DND-41 (cell line): ENCODE results near the gene GPR12.

Experiments used
- ATAC-seq: fragments of 200-7000 bp; cut with Tn5 transposase; 3 replicates; pipeline ENCODE4 v1.9.1; 2021; ENCODE audit warnings: low read depth; ENCODE audit not compliant: insufficient read depth
- DNase-seq: peaks from one replicate; pipeline ENCODE4 v3.0.0-alpha.2; 2020
- H2AFZ ChIP-seq: 2 replicates; pipeline ENCODE4 v1.6.0; 2012; ENCODE audit warnings: low read depth, low read length
- H3K27ac ChIP-seq: 2 replicates; pipeline ENCODE4 v1.5.1; 2012; ENCODE audit warnings: low read length, inconsistent platforms
- H3K27me3 ChIP-seq: fragments of 200-600 bp; sonication (generic); 2 replicates; pipeline ENCODE4 v1.6.0; 2012; ENCODE audit warnings: low read length, mild to moderate bottlenecking, inconsistent platforms; ENCODE audit not compliant: insufficient read depth, poor library complexity
- H3K36me3 ChIP-seq: 2 replicates; pipeline ENCODE4 v1.5.1; 2012; ENCODE audit warnings: low read length, inconsistent platforms; ENCODE audit not compliant: insufficient read depth
- H3K4me1 ChIP-seq: 2 replicates; pipeline ENCODE4 v1.5.1; 2012; ENCODE audit warnings: mild to moderate bottlenecking, low read length; ENCODE audit not compliant: insufficient read depth
- H3K4me2 ChIP-seq: 2 replicates; pipeline ENCODE4 v1.6.0; 2012; ENCODE audit warnings: mild to moderate bottlenecking, moderate library complexity, low read length, inconsistent platforms; ENCODE audit not compliant: insufficient read depth
- H3K4me3 ChIP-seq, 2 experiments: fragments of 200-600 bp in 1 of 2; shearing (Covaris generic) in 1 of 2; 2 replicates each; pipeline ENCODE4 v1.5.1; 2012 to 2016; ENCODE audit warnings: inconsistent platforms in 2 of 2, low read length in 2 of 2, mild to moderate bottlenecking in 2 of 2, low read depth in 1 of 2, moderate library complexity in 1 of 2
- H3K79me2 ChIP-seq: 2 replicates; pipeline ENCODE4 v1.6.0; 2012; ENCODE audit warnings: low read length, inconsistent platforms; ENCODE audit not compliant: insufficient read depth
- H3K9ac ChIP-seq: 2 replicates; pipeline ENCODE4 v1.6.0; 2012; ENCODE audit warnings: low read depth, mild to moderate bottlenecking, inconsistent platforms, low read length, moderate library complexity
- H3K9me3 ChIP-seq: 2 replicates; pipeline ENCODE4 v1.5.1; 2012; ENCODE audit warnings: low read length, moderate library complexity, mild to moderate bottlenecking, inconsistent platforms; ENCODE audit not compliant: insufficient read depth, severe bottlenecking
- H4K20me1 ChIP-seq: 2 replicates; pipeline ENCODE4 v1.6.0; 2012; ENCODE audit warnings: low read length; ENCODE audit not compliant: insufficient read depth
- CTCF ChIP-seq: IDR thresholded peaks from 2 replicates; pipeline ENCODE4 v1.5.1; 2012; ENCODE audit warnings: borderline replicate concordance, low read length, moderate library complexity, mild to moderate bottlenecking; ENCODE audit not compliant: poor library complexity, severe bottlenecking; ENCODE audit errors: extremely low read depth
- EZH2 ChIP-seq: IDR thresholded peaks from 3 replicates; pipeline ENCODE4 v1.6.1; 2012; ENCODE audit warnings: borderline replicate concordance, low read depth, mild to moderate bottlenecking, moderate library complexity, low read length, inconsistent platforms; ENCODE audit not compliant: severe bottlenecking

GPR12 gene

GRCh38 chr13:26747706-26748105, 12.9 kb downstream of the GPR12 start:
- Histone ChIP-seq H3K4me1 (no peaks in the 10 kb centered on the region), H3K79me2 (no peaks in the 10 kb centered on the region), H3K27me3 (peaks cover 11% of the 10 kb centered on the region), H2AFZ (no peak overlapping the region), H3K9ac (no peak overlapping the region), H3K9me3 (no peaks in the 10 kb centered on the region), H3K4me2 (no peak overlapping the region), H4K20me1 (no peaks in the 10 kb centered on the region), H3K4me3 (no peak overlapping the region), H3K36me3 (no peaks in the 10 kb centered on the region), H3K27ac (no peak overlapping the region)
- DNase-seq (no peak), ATAC-seq (no peak)
- TF ChIP-seq CTCF, result no peak
- no peak for TF ChIP-seq EZH2

GRCh38 chr13:26743971-26744370, 16.6 kb downstream of the GPR12 start:
- Histone ChIP-seq H3K27me3 (peaks cover 4% of the 10 kb centered on the region), H3K4me2 (no peak overlapping the region), H4K20me1 (no peaks in the 10 kb centered on the region), H3K9me3 (peaks cover 3% of the 10 kb centered on the region), H3K79me2 (no peaks in the 10 kb centered on the region), H3K9ac (no peak overlapping the region), H3K27ac (no peak overlapping the region), H3K4me1 (no peaks in the 10 kb centered on the region), H3K4me3 (no peak overlapping the region), H3K36me3 (no peaks in the 10 kb centered on the region), H2AFZ (no peak overlapping the region)
- TF ChIP-seq CTCF, result no peak
- no peak for TF ChIP-seq EZH2
- ATAC-seq (no peak), DNase-seq (no peak)

GRCh38 chr13:26742691-26743358, 17.8 kb downstream of the GPR12 start:
- no peak for DNase-seq
- H3K4me1 ChIP-seq, result no peaks in the 10 kb centered on the region
- H4K20me1 ChIP-seq, result no peaks in the 10 kb centered on the region
- no peak overlapping the region for H3K9ac ChIP-seq
- H3K79me2 ChIP-seq, result no peaks in the 10 kb centered on the region
- no peak overlapping the region for H2AFZ ChIP-seq
- H3K27me3 ChIP-seq, result peaks cover 4% of the 10 kb centered on the region
- no peak overlapping the region for H3K27ac ChIP-seq
- no peak overlapping the region for H3K4me3 ChIP-seq
- H3K9me3 ChIP-seq, result peaks cover 6% of the 10 kb centered on the region
- H3K36me3 ChIP-seq, result no peaks in the 10 kb centered on the region
- H3K4me2 ChIP-seq, result no peak overlapping the region
- no peak for TF ChIP-seq EZH2
- ATAC-seq, result no peak

GRCh38 chr13:26735677-26736076, 24.9 kb downstream of the GPR12 start:
- Histone ChIP-seq H3K79me2 (no peaks in the 10 kb centered on the region), H3K4me3 (no peak overlapping the region), H2AFZ (no peak overlapping the region), H3K4me2 (no peak overlapping the region), H3K4me1 (no peaks in the 10 kb centered on the region), H3K27ac (no peak overlapping the region), H3K27me3 (no peaks in the 10 kb centered on the region), H3K36me3 (no peaks in the 10 kb centered on the region), H4K20me1 (no peaks in the 10 kb centered on the region), H3K9me3 (peaks cover 8% of the 10 kb centered on the region), H3K9ac (no peak overlapping the region)
- ATAC-seq (no peak), DNase-seq (no peak)
- no peak for TF ChIP-seq CTCF
- TF ChIP-seq EZH2, result no peak
